ENCODE data around the gene PRKCH. TPM values are rescaled to one million over a fixed set of nuclear protein-coding genes. Genes with fewer than 3 reads are reported as not detected.

The PRKCH gene
- total RNA-seq, 4 donors from 2014 or later = 15.7 to 74.7 (median 38.4) TPM

DNA sequence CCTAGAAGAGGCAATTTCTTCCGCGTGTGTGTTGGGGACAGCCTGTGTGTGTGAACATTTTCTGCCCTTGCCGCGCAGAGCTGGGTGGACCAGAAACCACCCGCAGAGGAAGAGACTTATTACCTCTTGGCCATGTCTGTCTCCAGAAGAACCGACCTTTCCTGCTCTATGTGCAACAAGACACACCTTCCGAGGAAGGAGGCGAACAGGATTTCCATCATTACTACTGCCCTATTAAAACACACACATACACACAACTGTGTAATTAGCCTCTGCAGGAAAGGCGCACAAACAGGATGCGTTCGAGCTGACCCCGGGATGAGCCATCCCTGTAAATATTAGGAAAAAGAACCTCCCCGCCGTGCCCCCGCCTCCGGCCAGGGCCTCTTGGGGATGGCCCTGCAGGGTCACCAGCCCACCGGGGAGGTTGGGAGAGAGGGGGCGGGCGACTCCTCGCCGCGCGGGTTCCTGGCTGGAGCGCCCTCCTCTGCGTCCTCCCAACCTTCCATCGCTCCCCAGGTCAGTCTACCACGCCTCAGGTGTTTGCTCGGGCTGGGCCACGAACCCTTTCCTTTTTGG, 484 bp upstream of the PRKCH start:
- ATAC-seq (ENCODE audit: low FRiP score) = peak; percentile 18

DNA sequence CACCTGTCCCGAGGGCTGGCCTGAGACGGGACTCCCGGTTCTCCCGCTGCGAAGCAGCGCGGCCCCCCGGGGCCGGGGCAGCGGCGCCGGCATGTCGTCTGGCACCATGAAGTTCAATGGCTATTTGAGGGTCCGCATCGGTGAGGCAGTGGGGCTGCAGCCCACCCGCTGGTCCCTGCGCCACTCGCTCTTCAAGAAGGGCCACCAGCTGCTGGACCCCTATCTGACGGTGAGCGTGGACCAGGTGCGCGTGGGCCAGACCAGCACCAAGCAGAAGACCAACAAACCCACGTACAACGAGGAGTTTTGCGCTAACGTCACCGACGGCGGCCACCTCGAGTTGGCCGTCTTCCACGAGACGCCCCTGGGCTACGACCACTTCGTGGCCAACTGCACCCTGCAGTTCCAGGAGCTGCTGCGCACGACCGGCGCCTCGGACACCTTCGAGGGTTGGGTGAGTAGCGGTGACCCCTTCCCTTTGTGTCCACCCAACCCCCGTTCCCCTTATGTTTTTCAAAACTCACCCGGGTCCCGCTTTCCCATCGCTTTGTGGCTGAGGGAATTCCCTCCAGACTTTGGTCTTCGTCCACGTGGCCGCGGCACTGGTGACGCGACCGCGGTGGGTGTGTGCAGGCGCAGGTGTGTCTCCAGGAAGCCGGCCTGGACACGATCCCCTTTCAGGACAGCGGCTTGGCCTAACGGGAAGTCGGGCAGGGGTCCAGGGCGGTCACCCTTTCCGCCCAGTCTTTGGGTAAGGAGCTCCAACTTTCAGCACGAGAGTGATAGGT, 826 bp downstream of the PRKCH start:
- no peak for DNase-seq (ENCODE audit: low spot score)
- TF ChIP-seq, protein P1, sequence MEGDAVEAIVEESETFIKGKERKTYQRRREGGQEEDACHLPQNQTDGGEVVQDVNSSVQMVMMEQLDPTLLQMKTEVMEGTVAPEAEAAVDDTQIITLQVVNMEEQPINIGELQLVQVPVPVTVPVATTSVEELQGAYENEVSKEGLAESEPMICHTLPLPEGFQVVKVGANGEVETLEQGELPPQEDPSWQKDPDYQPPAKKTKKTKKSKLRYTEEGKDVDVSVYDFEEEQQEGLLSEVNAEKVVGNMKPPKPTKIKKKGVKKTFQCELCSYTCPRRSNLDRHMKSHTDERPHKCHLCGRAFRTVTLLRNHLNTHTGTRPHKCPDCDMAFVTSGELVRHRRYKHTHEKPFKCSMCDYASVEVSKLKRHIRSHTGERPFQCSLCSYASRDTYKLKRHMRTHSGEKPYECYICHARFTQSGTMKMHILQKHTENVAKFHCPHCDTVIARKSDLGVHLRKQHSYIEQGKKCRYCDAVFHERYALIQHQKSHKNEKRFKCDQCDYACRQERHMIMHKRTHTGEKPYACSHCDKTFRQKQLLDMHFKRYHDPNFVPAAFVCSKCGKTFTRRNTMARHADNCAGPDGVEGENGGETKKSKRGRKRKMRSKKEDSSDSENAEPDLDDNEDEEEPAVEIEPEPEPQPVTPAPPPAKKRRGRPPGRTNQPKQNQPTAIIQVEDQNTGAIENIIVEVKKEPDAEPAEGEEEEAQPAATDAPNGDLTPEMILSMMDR (IDR thresholded peaks at IDR 0.05) = no peak
- ATAC-seq (ENCODE audit: low FRiP score) = no peak

More for the DNA sequence above, 484 bp upstream of the PRKCH start:
- no peak for DNase-seq (ENCODE audit: low spot score)
- TF ChIP-seq, protein P1 (IDR thresholded peaks at IDR 0.05) = no peak

DNA sequence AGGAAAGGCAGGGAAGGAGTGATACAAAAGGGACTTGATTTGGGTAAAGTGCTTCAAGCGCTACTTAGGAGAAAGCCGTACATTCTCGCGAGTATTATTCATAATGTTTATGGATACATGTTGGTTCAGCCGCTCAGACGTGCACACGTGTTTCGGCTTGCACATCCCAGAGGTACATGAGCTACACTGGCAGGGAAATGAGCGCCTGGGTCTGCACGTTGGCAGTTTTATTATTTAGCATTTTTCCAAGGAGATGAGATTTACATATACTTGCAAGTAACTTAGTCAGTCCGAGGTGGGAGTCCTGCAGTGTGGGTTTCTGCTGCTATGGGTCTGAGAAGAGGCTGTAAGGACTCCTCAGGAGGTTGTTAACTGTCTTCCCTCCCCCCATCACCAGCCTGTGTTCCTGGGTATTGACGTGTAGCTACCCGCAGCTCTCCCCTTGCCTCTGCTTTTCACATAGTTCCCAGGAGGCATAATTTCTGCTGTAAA, 1.5 kb downstream of the PRKCH start:
- TF ChIP-seq, protein P1 (IDR thresholded peaks at IDR 0.05) = no peak
- DNase-seq (ENCODE audit: low spot score) (no peak), ATAC-seq (ENCODE audit: low FRiP score) (no peak)

DNA sequence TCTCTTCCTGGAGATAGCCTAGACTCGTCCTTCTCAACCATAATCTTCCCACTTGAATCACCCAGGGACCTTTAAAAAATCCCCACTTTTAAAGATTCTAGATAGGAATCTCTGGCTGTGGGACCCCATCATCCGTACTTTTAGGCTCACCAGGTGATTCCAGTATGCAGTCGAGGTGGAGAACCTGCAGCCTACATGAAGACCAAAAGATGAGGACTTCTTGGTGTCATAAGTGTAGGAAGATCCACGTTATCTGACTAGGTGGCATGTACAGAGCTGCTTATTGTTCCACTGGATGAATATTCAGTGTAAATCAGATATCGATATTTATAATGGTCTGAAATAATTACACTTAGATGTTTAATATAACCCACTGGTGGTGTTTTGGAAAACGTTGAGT, 2.6 kb downstream of the PRKCH start:
- ATAC-seq (ENCODE audit: low FRiP score) = no peak
- TF ChIP-seq, protein P1 (IDR thresholded peaks at IDR 0.05) = no peak

DNA sequence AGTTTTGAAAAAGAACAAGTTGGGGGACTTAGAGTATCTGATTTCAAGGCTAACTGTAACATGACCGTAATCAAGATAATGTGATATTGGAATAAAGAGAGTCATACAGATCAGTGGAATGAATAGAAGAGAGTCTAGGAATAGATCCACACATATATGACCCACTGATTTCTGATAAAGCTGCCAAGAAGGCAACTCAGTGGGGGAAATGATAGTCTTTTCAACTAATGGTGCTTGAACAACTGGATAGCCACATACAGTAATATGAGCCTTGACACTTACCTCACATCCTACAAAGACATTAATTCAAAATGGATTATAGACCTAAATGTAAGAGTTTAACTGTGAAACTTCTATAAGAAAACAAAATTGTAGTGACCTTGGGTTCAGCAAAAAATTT, 3.8 kb downstream of the PRKCH start:
- no peak for ATAC-seq (ENCODE audit: low FRiP score)
- DNase-seq (ENCODE audit: low spot score) = no peak
- TF ChIP-seq, protein P1 (IDR thresholded peaks at IDR 0.05) = no peak

More for the DNA sequence above, 2.6 kb downstream of the PRKCH start:
- DNase-seq (ENCODE audit: low spot score) = no peak

DNA sequence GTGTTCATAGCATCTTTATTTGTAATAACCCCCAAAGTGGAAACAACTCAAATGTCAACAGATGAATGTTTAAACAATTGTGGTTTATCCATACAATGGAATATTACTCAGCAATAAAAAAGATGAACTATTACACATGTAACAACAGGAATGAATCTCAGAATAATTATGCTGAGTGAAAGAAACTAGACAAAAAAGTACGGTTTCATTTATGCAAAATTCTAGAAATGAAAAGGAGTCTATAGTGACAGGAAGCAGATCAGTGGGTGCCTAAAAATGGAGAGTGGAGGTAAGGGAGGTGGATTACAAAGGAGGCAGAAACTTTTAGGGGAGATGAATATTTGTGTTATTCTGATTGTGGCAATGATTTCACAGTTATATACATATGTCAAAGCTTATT, 4.8 kb downstream of the PRKCH start:
- no peak for ATAC-seq (ENCODE audit: low FRiP score)
- TF ChIP-seq, protein P1 (IDR thresholded peaks at IDR 0.05) = no peak
- no peak for DNase-seq (ENCODE audit: low spot score)
